ENCODE results near the gene ELOF1. TPM values are rescaled to one million over a fixed set of nuclear protein-coding genes. Genes with fewer than 3 reads are reported as not detected.
A peak's percentile ranks its signal among the peaks of the same experiment; 100 is the strongest.

ELOF1 gene
- polyA plus RNA-seq, 2 donors: 43.4 to 46.6 TPM

DNA sequence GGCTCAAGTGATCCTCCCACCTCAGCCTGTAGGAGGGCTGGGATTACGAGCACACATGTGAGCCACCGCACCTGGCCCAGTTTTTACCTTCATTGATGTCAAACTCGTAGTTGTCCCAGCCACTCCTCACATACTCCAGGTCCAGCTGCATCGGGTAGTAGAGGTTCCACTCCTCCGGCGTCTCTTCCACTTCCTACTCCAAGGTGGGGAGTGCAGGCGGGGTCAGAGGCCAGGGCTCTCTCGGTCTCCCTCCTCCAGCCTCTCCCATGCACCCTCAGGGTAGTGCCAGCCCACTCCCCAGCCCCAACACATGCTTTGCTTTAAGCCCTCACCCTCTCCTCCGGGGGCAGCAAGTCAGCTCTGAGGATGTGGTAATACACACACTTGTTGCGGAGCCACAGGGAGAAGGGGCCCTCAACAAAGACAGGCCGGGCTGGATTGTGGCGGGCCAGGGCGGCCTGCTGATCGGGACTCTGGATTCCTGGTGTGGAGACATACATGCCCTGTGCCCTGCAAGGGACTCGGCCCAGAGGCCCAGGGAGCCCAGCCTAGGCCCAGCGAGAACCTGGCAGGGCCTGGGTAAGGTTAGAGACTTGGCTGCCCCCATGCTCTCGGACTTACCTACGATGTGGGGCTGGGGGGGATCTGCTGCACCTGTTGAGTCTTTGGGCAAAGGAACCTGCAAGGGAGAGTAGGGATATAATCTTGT, 51.5 kb downstream of the ELOF1 start:
- peaks cover 0 to 4% of the 10 kb centered on the region in 2 donors for H3K36me3 ChIP-seq (ENCODE audit: control insufficient read depth in 2 of 2, insufficient read depth in 2 of 2, low read length in 1 of 2)
- H3K9me3 ChIP-seq (ENCODE audit: control insufficient read depth in 2 of 2, insufficient read depth in 1 of 2, low read depth in 1 of 2, low read length in 1 of 2): no peaks in the 10 kb centered on the region
- H3K4me1 ChIP-seq (ENCODE audit: control insufficient read depth in 2 of 2, insufficient read depth in 2 of 2, low read length in 1 of 2): peaks cover 0 to 3% of the 10 kb centered on the region in 2 donors
- H3K27me3 ChIP-seq (ENCODE audit: control insufficient read depth in 1 of 2, insufficient read depth in 2 of 2, low read length in 2 of 2): no peaks in the 10 kb centered on the region
- no peak overlapping the region for H3K27ac ChIP-seq (ENCODE audit: low read depth in 2 of 2, low read length in 1 of 2)
- H3K4me3 ChIP-seq (ENCODE audit: low read depth in 1 of 2, low read length in 2 of 2): no peak overlapping the region
- WGBS, 2 donors: 87 to 88% methylated on average over 18 of the region's 18 CpGs

DNA sequence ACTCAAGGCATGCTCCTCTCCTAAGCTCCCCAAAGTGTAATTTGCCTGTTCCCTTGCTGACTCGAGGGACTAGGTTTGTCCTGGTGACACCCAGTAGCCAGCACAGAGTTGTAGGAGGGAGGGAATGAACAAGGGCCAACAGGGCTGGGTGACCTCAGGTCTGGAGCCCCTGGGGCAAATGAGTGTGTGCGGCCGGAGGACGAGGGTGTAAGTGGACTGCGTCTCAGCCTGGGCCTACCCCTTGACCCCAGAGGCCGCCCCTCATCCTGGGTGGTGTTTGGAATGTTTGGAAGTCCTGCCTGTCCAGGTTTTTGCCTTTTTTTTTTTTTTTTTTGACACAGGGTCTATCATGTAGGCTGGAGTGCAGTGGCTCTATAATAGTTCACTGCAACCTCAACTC, 52.1 kb downstream of the ELOF1 start:
- WGBS, 2 donors: 86 to 89% methylated on average over 6 of the region's 6 CpGs
- Histone ChIP-seq H3K4me3 (ENCODE audit: low read depth in 1 of 2, low read length in 2 of 2) (no peak overlapping the region), H3K9me3 (ENCODE audit: control insufficient read depth in 2 of 2, insufficient read depth in 1 of 2, low read depth in 1 of 2, low read length in 1 of 2) (no peaks in the 10 kb centered on the region), H3K4me1 (ENCODE audit: control insufficient read depth in 2 of 2, insufficient read depth in 2 of 2, low read length in 1 of 2) (peaks cover 0 to 3% of the 10 kb centered on the region in 2 donors), H3K27me3 (ENCODE audit: control insufficient read depth in 1 of 2, insufficient read depth in 2 of 2, low read length in 2 of 2) (no peaks in the 10 kb centered on the region), H3K36me3 (ENCODE audit: control insufficient read depth in 2 of 2, insufficient read depth in 2 of 2, low read length in 1 of 2) (peaks cover 0 to 4% of the 10 kb centered on the region in 2 donors), H3K27ac (ENCODE audit: low read depth in 2 of 2, low read length in 1 of 2) (no peak overlapping the region)

DNA sequence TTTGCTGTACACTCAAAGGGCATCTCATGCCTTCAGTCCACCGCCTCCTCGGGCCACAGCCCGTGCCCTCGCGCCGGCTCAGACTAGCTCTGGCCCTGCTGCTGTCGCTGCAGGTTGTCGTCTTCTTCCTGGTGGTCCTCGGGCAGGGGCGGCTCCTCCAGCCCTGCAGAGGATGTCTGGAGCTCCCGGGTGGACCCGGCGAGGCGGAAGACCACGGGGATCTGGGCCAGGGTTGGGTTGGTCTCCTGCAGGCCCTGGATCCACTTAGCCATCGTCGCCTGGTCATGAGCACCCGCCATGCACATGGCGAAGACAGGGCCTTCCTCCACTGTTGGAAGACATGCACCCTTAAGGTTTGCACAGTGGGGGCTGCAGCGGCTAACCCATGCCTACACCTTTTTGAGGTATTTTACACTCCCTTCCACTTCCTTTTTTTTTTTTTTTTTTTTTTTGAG, 52.9 kb downstream of the ELOF1 start:
- Histone ChIP-seq H3K4me3 (ENCODE audit: low read depth in 1 of 2, low read length in 2 of 2) (peak overlapping the region; percentile 72 to 90), H3K27ac (ENCODE audit: low read depth in 2 of 2, low read length in 1 of 2) (peak overlapping the region; percentile 67 to 97), H3K4me1 (ENCODE audit: control insufficient read depth in 2 of 2, insufficient read depth in 2 of 2, low read length in 1 of 2) (peaks cover 0 to 3% of the 10 kb centered on the region in 2 donors), H3K36me3 (ENCODE audit: control insufficient read depth in 2 of 2, insufficient read depth in 2 of 2, low read length in 1 of 2) (peaks cover 0 to 2% of the 10 kb centered on the region in 2 donors), H3K27me3 (ENCODE audit: control insufficient read depth in 1 of 2, insufficient read depth in 2 of 2, low read length in 2 of 2) (no peaks in the 10 kb centered on the region), H3K9me3 (ENCODE audit: control insufficient read depth in 2 of 2, insufficient read depth in 1 of 2, low read depth in 1 of 2, low read length in 1 of 2) (no peaks in the 10 kb centered on the region)
- WGBS, 2 donors: 19 to 21% methylated on average over 20 of the region's 20 CpGs

DNA sequence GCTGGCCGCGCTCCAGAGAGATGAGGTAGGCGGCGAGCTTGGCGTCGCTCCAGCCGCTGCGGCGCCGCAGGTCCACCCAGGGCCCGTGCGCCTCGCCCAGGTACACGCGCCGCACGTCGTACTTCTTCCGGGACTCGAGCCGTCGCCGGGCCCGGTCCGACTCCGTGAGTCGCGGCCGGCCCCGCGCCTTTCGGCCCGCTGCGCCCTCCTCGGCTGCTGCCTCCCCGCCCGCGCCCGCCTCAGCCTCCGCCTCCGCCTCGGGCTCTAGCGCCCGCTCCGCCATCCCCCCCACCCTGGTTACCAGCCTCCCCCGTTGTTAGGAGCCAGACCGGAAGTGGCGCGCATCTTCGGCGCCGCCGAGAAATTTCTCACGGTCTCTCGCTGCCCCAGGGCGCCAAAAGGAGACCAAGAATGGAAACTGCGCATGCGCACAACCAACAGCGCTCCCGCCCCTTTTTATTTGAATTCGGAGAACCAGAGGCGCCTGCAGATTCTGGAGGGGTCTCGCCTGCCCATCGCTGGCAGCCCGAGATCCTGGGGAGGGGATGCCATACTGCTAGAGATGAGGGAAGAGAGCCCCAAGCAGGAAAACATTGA, 53.4 kb downstream of the ELOF1 start, which contains the start of gene ZNF653:
Gene ZNF653 (minus strand): TSS at position 336 of the 597 bp plus-strand sequence. CDS start 53 bp downstream, at position 283.
- Histone ChIP-seq H3K9me3 (ENCODE audit: control insufficient read depth in 2 of 2, insufficient read depth in 1 of 2, low read depth in 1 of 2, low read length in 1 of 2) (no peaks in the 10 kb centered on the region), H3K4me3 (ENCODE audit: low read depth in 1 of 2, low read length in 2 of 2) (peak within 1 kb of the TSS; percentile 72 to 90), H3K27ac (ENCODE audit: low read depth in 2 of 2, low read length in 1 of 2) (peak within 1 kb of the TSS; percentile 97 to 98), H3K36me3 (ENCODE audit: control insufficient read depth in 2 of 2, insufficient read depth in 2 of 2, low read length in 1 of 2) (peaks cover 0 to 2% of the 10 kb centered on the region in 2 donors), H3K27me3 (ENCODE audit: control insufficient read depth in 1 of 2, insufficient read depth in 2 of 2, low read length in 2 of 2) (no peaks in the 10 kb centered on the region), H3K4me1 (ENCODE audit: control insufficient read depth in 2 of 2, insufficient read depth in 2 of 2, low read length in 1 of 2) (peaks cover 0 to 3% of the 10 kb centered on the region in 2 donors)
- WGBS, 2 donors: 0% methylated on average over 31 to 65 of the region's 65 CpGs

DNA sequence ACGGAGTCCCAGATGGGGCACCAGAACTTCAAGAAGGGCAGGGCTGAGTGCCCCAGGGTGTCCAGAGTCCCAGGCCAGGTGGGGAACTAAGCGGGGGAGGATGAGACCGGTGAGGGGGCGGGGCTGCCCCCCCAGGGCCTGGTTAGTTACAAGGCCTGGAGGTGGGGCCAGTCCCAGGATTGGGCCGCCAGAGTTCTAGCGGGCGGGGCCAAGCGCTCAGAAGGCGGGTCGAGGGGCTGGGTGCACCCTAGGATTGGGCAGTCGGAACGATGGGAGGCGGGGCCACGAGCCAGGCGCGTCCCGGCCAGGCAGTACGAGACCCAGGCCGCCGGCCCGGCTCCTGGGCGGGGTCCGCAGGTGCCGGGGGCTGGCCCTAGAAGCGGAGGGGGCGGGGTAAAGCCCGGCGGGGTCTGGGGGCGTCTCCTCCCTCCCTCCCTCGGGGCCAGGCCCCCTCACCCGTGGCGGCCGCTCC, 54.0 kb downstream of the ELOF1 start:
- Histone ChIP-seq H3K36me3 (ENCODE audit: control insufficient read depth in 2 of 2, insufficient read depth in 2 of 2, low read length in 1 of 2) (peaks cover 0 to 2% of the 10 kb centered on the region in 2 donors), H3K9me3 (ENCODE audit: control insufficient read depth in 2 of 2, insufficient read depth in 1 of 2, low read depth in 1 of 2, low read length in 1 of 2) (no peaks in the 10 kb centered on the region), H3K4me1 (ENCODE audit: control insufficient read depth in 2 of 2, insufficient read depth in 2 of 2, low read length in 1 of 2) (peaks cover 0 to 3% of the 10 kb centered on the region in 2 donors), H3K27me3 (ENCODE audit: control insufficient read depth in 1 of 2, insufficient read depth in 2 of 2, low read length in 2 of 2) (no peaks in the 10 kb centered on the region), H3K27ac (ENCODE audit: low read depth in 2 of 2, low read length in 1 of 2) (peak overlapping the region; percentile 97 to 98), H3K4me3 (ENCODE audit: low read depth in 1 of 2, low read length in 2 of 2) (peak overlapping the region; percentile 72 to 90)
- 1 to 2% methylated on average over 22 to 33 of the region's 33 CpGs for WGBS, 2 donors

DNA sequence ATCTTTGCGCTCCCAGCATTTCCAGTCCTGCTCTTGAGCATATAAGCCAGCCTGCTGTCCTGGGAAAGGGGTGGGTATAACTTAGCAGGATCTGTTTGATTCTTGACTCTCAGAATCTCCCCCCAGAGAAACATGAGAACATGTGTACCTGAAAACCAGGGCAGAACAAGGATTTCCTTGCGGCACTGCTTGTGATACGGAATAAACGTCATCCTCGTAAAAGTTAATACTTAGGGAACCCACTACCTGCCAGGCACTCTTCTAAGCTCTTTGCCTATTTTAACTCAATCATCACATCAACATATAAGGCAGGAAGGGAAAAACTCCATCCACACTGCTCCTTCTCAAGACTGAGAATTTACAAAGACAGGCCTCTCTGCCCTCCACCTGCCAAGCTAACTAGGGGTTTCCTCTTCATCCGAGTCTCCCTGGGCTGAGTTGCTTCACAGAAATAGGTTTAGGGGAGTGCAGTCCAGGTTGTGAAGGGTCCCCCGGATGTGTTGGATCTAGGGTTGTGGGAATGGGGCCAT, 54.5 kb downstream of the ELOF1 start:
- peaks cover 0 to 2% of the 10 kb centered on the region in 2 donors for H3K36me3 ChIP-seq (ENCODE audit: control insufficient read depth in 2 of 2, insufficient read depth in 2 of 2, low read length in 1 of 2)
- no peaks in the 10 kb centered on the region for H3K27me3 ChIP-seq (ENCODE audit: control insufficient read depth in 1 of 2, insufficient read depth in 2 of 2, low read length in 2 of 2)
- peaks cover 0 to 3% of the 10 kb centered on the region in 2 donors for H3K4me1 ChIP-seq (ENCODE audit: control insufficient read depth in 2 of 2, insufficient read depth in 2 of 2, low read length in 1 of 2)
- peak overlapping the region; percentile 72 to 90 for H3K4me3 ChIP-seq (ENCODE audit: low read depth in 1 of 2, low read length in 2 of 2)
- peak overlapping the region; percentile 97 to 98 for H3K27ac ChIP-seq (ENCODE audit: low read depth in 2 of 2, low read length in 1 of 2)
- no peaks in the 10 kb centered on the region for H3K9me3 ChIP-seq (ENCODE audit: control insufficient read depth in 2 of 2, insufficient read depth in 1 of 2, low read depth in 1 of 2, low read length in 1 of 2)
- WGBS, 2 donors: 42 to 47% methylated on average over 7 of the region's 7 CpGs

Other genes starting within 250 kb of the ELOF1 start
- gene RAB3D, start 219.6 kb downstream of the ELOF1 start, polyA plus RNA-seq: 10 to 100 TPM; 21.7 to 25.7 TPM
- gene TMEM205, start 213.0 kb downstream of the ELOF1 start, polyA plus RNA-seq: 10 to 100 TPM; 39.8 to 67.1 TPM
- 10 to 100 TPM; 22.5 to 47.6 TPM for gene CCDC159, start 212.7 kb downstream of the ELOF1 start, polyA plus RNA-seq
- 1 to 10 TPM; 7.3 to 8.6 TPM for gene PLPPR2, start 203.8 kb downstream of the ELOF1 start, polyA plus RNA-seq
- 1 to 10 TPM; 2.2 to 2.8 TPM for gene SWSAP1, start 184.6 kb downstream of the ELOF1 start, polyA plus RNA-seq
- 1 to 10 TPM; 1.2 to 1.4 TPM for gene EPOR, start 174.9 kb downstream of the ELOF1 start, polyA plus RNA-seq
- gene RGL3, start 139.9 kb downstream of the ELOF1 start, polyA plus RNA-seq: 1 to 10 TPM in 1 of 2 donors, under 1 TPM in 1; 0.87 to 3.6 TPM
- under 1 TPM; 0.06 to 0.20 TPM for gene ODAD3, start 124.1 kb downstream of the ELOF1 start, polyA plus RNA-seq
- 10 to 100 TPM; 76.7 to 86.9 TPM for gene PRKCSH, start 123.6 kb downstream of the ELOF1 start, polyA plus RNA-seq
- gene ELAVL3, start 78.2 kb downstream of the ELOF1 start, polyA plus RNA-seq: not detected
- gene ZNF653, start 53.4 kb downstream of the ELOF1 start, polyA plus RNA-seq: 1 to 10 TPM; 6.2 to 9.2 TPM
- 10 to 100 TPM; 36.3 to 41.2 TPM for gene ECSIT, start 30.1 kb downstream of the ELOF1 start, polyA plus RNA-seq
- 100 to 1,000 TPM in 1 of 2 donors, 10 to 100 TPM in 1; 85.0 to 234 TPM for gene CNN1, start 20.4 kb downstream of the ELOF1 start, polyA plus RNA-seq
- 10 to 100 TPM; 23.5 to 33.9 TPM for gene ACP5, start 18.4 kb upstream of the ELOF1 start, polyA plus RNA-seq
- gene ZNF627, start 38.3 kb upstream of the ELOF1 start, polyA plus RNA-seq: 1 to 10 TPM; 2.5 to 3.0 TPM
- 1 to 10 TPM; 6.6 to 9.5 TPM for gene ZNF823, start 179.7 kb upstream of the ELOF1 start, polyA plus RNA-seq
- 1 to 10 TPM; 1.6 to 2.2 TPM for gene ZNF441, start 207.8 kb upstream of the ELOF1 start, polyA plus RNA-seq
- under 1 TPM; 0.19 to 0.53 TPM for gene ZNF491, start 239.3 kb upstream of the ELOF1 start, polyA plus RNA-seq